HG02678 (cell line): ENCODE data around the gene MALT1.
A peak's percentile ranks its signal among the peaks of the same experiment; 100 is the strongest.
"Not testable (repeated sequence)": the region's sequence is repeated elsewhere in the genome, so short reads cannot be mapped to it uniquely, and the experiment has no call there.

Experiments
- ATAC-seq: cut with Tn5 transposase; IDR thresholded peaks from one replicate; pipeline ENCODE4 v1.9.1; 2021; ENCODE audit warnings: mild to moderate bottlenecking, moderate library complexity; ENCODE audit not compliant: unreplicated experiment

The MALT1 gene

GRCh38 chr18:58769321-58769720 is 98.1 kb downstream of the MALT1 start:
- ATAC-seq: no peak

DNA sequence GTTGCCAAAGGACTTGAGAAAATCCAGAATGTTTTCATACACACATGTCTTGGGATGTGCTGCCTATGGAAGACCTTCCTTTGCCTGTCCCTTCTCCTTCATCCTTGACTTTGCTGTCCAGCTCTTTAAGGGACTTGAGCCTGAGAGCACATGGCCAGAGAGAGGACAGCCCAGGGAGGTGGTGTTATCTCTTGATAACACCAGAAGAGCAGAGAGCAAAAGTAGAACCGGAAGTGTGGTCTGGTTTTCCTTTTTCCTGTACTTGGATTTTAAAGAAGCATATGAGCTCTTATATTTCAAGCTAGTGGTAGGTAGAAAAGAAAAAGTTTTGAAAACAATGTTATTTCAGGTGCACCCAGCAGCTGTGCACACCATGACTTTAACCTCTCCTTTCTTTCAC is 99.3 kb downstream of the MALT1 start:
- no peak for ATAC-seq

DNA sequence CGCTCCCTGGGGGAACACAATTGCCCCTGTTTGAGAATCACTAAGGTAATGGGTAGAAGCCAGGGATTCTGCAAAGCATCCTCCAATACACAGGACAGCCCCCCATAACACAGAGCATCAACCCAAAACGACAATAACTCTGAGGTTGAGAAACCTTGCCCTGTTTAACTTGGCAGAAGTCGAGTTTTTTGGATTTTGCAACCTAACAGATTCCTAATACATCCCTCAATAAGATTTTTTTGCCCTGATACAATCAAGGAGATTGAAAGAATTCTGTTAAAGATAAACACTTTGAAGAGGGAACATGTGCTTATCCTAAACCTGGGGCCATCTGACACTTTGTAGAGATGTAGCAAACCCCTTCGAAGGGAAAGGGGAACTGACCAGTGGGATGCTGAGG is 100.9 kb downstream of the MALT1 start:
- ATAC-seq: no peak

- ATAC-seq: no peak
These were observed 104.8 kb downstream of the MALT1 start for GRCh38 chr18:58776084-58776483.

- not testable (repeated sequence) for ATAC-seq
These were observed 105.3 kb downstream of the MALT1 start for GRCh38 chr18:58776541-58776940.

- no peak for ATAC-seq
These were observed 106.2 kb downstream of the MALT1 start for GRCh38 chr18:58777471-58777870.

GRCh38 chr18:58779529-58779928 is 108.3 kb downstream of the MALT1 start:
- no peak for ATAC-seq

DNA sequence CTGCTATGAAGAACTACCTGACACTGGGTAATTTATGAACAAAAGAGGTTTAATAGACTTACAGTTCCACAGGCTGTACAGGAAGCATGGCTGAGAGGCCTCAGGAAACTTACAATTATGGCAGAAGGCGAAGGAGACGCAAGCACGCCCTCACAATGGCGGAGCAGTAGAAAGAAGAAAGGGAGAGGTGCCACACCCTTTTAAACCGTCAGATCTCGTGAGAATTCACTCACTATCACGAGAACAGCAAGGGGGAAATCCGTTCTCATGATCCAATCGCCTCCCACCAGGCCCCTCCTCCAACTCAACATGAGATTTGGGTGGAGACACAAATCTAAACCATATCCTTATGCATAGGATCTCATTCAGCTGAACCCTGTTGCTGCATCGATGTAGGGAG is 108.8 kb downstream of the MALT1 start:
- ATAC-seq: no peak

DNA sequence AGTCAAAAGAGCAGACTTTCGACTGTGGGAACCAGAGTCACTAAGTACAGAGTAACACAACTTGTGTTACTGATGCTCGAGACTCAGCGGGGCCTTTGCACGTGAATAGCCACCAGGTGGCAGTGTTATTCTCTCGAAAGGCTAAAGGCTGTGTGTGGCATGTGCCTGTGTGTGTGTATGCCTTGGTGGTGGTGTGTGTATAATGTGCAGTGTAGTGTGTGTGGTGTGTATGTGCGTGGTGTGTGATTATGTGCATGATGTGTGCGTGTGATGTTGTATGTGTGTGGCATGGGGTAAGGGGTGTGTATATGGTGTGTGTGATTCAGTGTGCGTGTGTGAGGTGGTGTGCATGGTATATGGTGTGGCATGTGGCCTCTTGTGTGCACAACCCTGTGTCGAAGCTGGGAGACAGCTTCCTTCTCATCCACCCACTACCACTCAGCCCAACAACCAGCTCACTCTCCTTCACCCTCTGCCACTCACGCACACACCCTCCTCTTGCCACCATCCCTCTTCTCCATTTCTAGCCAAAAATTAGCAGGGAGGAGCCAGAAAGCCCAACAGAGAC is 110.4 kb downstream of the MALT1 start:
- ATAC-seq: no peak

DNA sequence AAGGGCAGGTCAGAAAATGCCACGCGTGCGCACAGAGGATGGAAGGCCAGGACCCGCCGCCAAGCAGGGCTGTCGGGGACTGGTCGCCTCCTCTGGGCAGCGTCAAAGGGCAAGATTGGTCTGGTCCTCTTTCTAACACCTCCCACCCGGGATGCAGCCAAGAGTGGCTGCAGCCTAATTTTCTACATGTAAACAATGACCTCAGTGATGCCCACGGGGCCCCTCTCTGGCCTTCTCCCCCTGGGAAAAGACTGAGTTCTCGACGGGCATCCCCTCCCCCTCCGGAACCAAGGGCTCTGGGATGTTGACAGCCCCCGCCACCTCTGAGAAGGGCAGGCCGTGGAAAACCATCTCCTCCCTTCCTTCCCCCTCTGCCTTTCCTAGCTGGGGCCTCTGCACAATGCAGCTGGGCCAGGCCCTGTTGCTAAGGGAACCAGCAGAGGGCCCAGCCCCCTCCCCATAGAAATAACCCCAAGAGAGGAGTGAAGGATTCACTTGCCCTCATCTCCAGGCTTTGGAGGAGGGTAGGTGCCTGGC is 113.4 kb downstream of the MALT1 start:
- no peak for ATAC-seq

DNA sequence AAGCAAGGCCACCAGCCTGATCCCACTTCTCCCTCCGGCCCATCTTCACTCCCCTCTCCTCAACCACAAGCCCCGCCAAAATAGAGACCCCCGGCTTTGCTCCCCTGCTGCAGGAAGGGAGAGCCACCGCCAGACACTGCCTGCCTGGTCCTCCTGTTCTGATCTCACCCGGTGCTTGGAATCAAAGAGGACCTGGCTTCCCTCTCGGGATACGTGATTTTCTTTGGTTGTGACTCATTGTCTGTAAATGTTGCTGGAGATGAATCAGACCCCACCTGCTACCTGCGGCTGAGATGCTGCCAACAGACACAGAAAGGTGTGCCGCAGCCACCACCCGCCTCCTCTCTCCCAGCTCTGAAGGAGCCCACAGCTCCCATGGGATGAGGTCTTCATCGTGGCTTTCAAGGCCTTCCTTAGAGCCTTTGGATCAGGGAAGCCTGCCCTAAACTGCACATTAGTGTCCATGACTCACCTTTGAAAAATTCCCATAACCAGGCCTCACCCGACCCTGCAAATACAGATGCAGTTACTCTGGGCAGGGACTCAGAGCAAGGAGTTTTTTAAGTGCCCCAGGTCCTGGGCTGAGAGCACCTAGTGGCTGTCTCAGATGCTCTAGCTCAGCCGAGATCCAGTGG is 114.0 kb downstream of the MALT1 start:
- ATAC-seq: no peak

DNA sequence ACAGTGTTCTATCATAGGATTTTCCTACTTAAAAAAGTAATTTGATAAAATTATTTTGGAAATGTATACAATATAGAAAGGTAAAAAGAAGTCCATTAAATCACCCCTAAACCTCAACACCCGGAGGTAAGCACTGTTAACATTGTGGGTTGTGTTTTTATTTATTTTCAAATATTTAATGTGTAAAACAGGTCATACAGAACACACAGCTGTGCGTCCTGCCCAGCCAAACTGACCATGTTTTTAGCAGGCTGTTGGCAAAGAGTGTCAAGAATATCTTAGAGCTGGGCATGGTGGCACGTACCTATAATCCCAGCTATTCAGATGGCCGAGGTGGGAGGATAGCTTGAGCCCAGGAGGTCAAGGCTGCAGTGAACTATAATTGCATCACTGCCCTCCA is 114.6 kb downstream of the MALT1 start:
- no peak for ATAC-seq

- no peak for ATAC-seq
These were observed 116.4 kb downstream of the MALT1 start for GRCh38 chr18:58787536-58788149.

DNA sequence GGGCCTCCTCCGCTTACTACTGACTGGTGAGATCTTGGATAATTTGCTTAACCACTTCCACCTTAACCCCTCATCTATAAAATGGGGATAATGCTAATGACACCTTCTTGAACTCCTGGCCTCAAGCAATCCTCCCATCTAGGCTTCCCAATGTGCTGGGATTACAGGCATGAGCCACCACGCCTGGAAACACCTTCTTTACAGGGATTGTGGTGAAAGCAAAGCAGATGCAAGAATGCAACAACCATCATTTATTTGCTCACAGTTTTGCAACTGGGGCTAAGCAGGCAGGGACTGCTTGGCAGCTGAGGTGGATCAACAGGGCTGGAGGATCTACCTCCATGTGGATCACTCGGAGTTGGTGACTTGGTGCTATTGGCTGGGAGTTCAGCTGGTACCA is 117.2 kb downstream of the MALT1 start:
- ATAC-seq: no peak

- ATAC-seq: no peak
These were observed 118.0 kb downstream of the MALT1 start for GRCh38 chr18:58788971-58789875.

DNA sequence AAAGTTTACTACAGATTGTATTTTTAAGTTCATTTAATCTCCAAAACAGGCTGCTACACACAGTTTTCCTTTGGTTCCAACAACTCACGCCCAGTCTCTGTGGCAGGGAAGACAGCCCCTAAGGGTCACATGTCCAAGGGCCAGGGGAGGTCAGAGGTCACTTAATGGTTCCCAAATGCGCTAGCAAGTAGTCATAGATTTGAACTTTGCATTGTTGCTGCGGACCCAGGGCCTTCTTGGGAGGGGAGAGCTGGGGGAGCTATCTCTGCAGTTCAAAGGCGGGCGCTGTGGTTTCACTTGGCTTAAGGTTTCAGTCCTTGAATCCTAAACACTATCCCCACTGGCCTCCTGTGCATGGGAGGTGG is 118.6 kb downstream of the MALT1 start:
- ATAC-seq: no peak

- peak; percentile 96 for ATAC-seq
These were observed 120.8 kb downstream of the MALT1 start for GRCh38 chr18:58792086-58792485.

DNA sequence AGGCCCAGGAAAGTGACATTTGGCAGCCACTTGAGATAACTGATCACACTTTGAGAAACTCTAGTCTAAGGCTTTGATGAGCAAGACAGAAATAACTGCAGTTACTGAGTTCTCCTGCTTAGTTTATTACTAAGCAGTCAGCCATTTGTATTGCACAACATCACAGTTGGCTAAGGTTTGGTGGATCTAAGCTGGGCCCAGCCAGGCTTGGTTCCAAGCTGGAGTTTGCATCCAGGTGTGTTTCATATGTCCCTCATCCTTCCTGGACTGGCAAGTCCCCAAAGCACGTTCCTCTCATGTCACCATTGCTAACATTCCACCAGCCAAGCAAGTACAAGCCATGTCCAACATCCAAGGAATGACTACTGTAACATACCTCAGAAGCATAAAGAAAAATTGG is 122.1 kb downstream of the MALT1 start:
- ATAC-seq: no peak

GRCh38 chr18:58796220-58796619 is 125.0 kb downstream of the MALT1 start:
- no peak for ATAC-seq

GRCh38 chr18:58800582-58800981 is 129.3 kb downstream of the MALT1 start:
- ATAC-seq: peak; percentile 79

DNA sequence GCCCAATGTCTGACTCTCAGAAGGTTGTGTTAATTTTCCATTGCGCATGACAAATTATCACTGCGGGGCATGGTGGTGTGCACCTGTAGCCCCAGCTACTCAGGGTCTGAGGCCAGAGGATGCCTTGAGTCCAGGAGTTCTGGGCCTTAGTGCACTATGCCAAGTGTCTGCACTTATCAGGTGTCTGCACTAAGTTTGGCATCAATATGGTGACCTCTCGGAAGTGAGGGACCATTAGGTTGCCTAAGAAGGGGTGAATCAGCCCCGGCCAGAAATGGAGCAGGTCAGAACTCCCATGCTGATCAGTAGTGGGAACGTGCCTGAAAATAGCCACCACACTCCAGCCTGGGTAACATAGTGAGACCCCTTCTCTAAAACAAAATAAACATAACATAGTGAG is 131.7 kb downstream of the MALT1 start:
- no peak for ATAC-seq
